CD8-positive, alpha-beta memory T cell (primary cell): ENCODE results near the gene PDZK1IP1. TPM values are rescaled to one million over a fixed set of nuclear protein-coding genes. Genes with fewer than 3 reads are reported as not detected.

Source experiments
- CTCF ChIA-PET: fragments of 350-600 bp; sonication (Branson Sonifier 250); formaldehyde crosslinking; loops from one replicate; lab custom pipeline; 2021; ENCODE audit warnings: antibody characterized with exemption; lab: Charles Lee
- POLR2A ChIA-PET: fragments of 350-600 bp; sonication (Branson Sonifier 250); formaldehyde crosslinking; loops from one replicate; lab custom pipeline; 2021; ENCODE audit warnings: antibody characterized with exemption; lab: Charles Lee
- DNase-seq, 5 donors: peaks; one replicate each; pipeline versions ENCODE4 v3.0.0 to v3.0.0-alpha.2; 2020 to 2022; ENCODE audit warnings: mixed read lengths in 1 of 5
- H3K27ac ChIP-seq: one replicate; pipeline ENCODE4 v1.7.0; 2013; ENCODE audit warnings: low read depth, mild to moderate bottlenecking, low read length, moderate library complexity
- H3K27me3 ChIP-seq: 2 replicates; pipeline ENCODE4 v1.7.0; 2013; ENCODE audit warnings: low read length, mild to moderate bottlenecking; ENCODE audit not compliant: insufficient read depth, poor library complexity, severe bottlenecking
- H3K36me3 ChIP-seq: 2 replicates; pipeline ENCODE4 v1.7.0; 2013; ENCODE audit warnings: mild to moderate bottlenecking, low read length, moderate library complexity; ENCODE audit not compliant: insufficient read depth
- H3K4me1 ChIP-seq: 2 replicates; pipeline ENCODE4 v1.7.0; 2013; ENCODE audit warnings: mild to moderate bottlenecking, low read length, moderate library complexity; ENCODE audit not compliant: insufficient read depth
- H3K4me3 ChIP-seq: 2 replicates; pipeline ENCODE4 v1.7.0; 2013; ENCODE audit warnings: mild to moderate bottlenecking, low read length
- H3K9me3 ChIP-seq: 2 replicates; pipeline ENCODE4 v1.7.0; 2013; ENCODE audit warnings: mild to moderate bottlenecking, low read length
- H3K27ac Mint-ChIP-seq, 8 donors: one replicate each; pipeline ENCODE4 v1.8.0; 2020 to 2021; ENCODE audit warnings: mixed read lengths in 8 of 8, mild to moderate bottlenecking in 6 of 8, inconsistent platforms in 3 of 8, moderate library complexity in 3 of 8
- H3K27me3 Mint-ChIP-seq, 2 donors: one replicate each; pipeline ENCODE4 v1.8.0; 2020 to 2021; ENCODE audit warnings: mixed read lengths in 2 of 2, mild to moderate bottlenecking in 1 of 2, moderate library complexity in 1 of 2
- H3K36me3 Mint-ChIP-seq, 3 donors: one replicate each; pipeline ENCODE4 v1.8.0; 2020 to 2021; ENCODE audit warnings: mixed read lengths in 3 of 3, inconsistent platforms in 1 of 3, mild to moderate bottlenecking in 1 of 3
- H3K4me1 Mint-ChIP-seq, 3 donors: one replicate each; pipeline ENCODE4 v1.8.0; 2020 to 2021; ENCODE audit warnings: mixed read lengths in 3 of 3, inconsistent platforms in 1 of 3, mild to moderate bottlenecking in 1 of 3
- H3K4me3 Mint-ChIP-seq, 7 donors: one replicate each; pipeline ENCODE4 v1.8.0; 2020 to 2021; ENCODE audit warnings: mixed read lengths in 7 of 7, mild to moderate bottlenecking in 6 of 7, moderate library complexity in 4 of 7, inconsistent platforms in 2 of 7
- H3K9me3 Mint-ChIP-seq, 5 donors: one replicate each; pipeline ENCODE4 v1.8.0; 2020 to 2022; ENCODE audit warnings: mixed read lengths in 5 of 5, mild to moderate bottlenecking in 3 of 5, moderate library complexity in 2 of 5, inconsistent platforms in 1 of 5
- polyA plus RNA-seq: library from polyadenylated mRNA; unstranded; fragments of 300-500 nt; fragmentation: Illumina TruSeq; gene quantifications from one replicate; pipeline ENCODE4 v1.2.3, GENCODE V29; 2021
- total RNA-seq, 2 experiments: library from RNA; stranded (reverse); gene quantifications; one replicate each; pipeline ENCODE4 v1.2.3, GENCODE V29; 2021

The PDZK1IP1 gene
- total and polyA plus RNA-seq, 3 experiments from 2014 or later = not detected

GRCh38 chr1:47219001-47219400, 29.2 kb upstream of the PDZK1IP1 start:
- Histone ChIP-seq H3K4me1 (no peaks in the 10 kb centered on the region), H3K27me3 (peaks cover under 1% of the 10 kb centered on the region), H3K27ac (no peak overlapping the region), H3K9me3 (no peaks in the 10 kb centered on the region), H3K36me3 (no peaks in the 10 kb centered on the region), H3K4me3 (no peak overlapping the region)
- no peak overlapping the region for H3K27ac Mint-ChIP-seq
- H3K4me3 Mint-ChIP-seq = no peak overlapping the region
- H3K4me1 Mint-ChIP-seq = no peaks in the 10 kb centered on the region
- POLR2A ChIA-PET = no interaction called here
- CTCF ChIA-PET = no interaction called here
- no peaks in the 10 kb centered on the region for H3K9me3 Mint-ChIP-seq
- DNase-seq = no peak
- peaks cover 11 to 14% of the 10 kb centered on the region in 2 donors for H3K27me3 Mint-ChIP-seq
- no peaks in the 10 kb centered on the region for H3K36me3 Mint-ChIP-seq

GRCh38 chr1:47216278-47217059, 26.6 kb upstream of the PDZK1IP1 start:
- Histone ChIP-seq H3K27ac (no peak overlapping the region), H3K4me3 (no peak overlapping the region), H3K9me3 (no peaks in the 10 kb centered on the region), H3K36me3 (no peaks in the 10 kb centered on the region), H3K27me3 (no peaks in the 10 kb centered on the region), H3K4me1 (no peaks in the 10 kb centered on the region)
- H3K4me3 Mint-ChIP-seq = no peak overlapping the region
- no peak for DNase-seq
- H3K4me1 Mint-ChIP-seq = no peaks in the 10 kb centered on the region
- no peak overlapping the region for H3K27ac Mint-ChIP-seq
- peaks cover 8 to 14% of the 10 kb centered on the region in 2 donors for H3K27me3 Mint-ChIP-seq
- POLR2A ChIA-PET = no interaction called here
- CTCF ChIA-PET = no interaction called here
- H3K36me3 Mint-ChIP-seq = no peaks in the 10 kb centered on the region
- no peaks in the 10 kb centered on the region for H3K9me3 Mint-ChIP-seq

GRCh38 chr1:47215713-47216112, 25.9 kb upstream of the PDZK1IP1 start:
- H3K27me3 ChIP-seq = no peaks in the 10 kb centered on the region
- peaks cover 4 to 10% of the 10 kb centered on the region in 2 donors for H3K27me3 Mint-ChIP-seq
- no peak for DNase-seq
- H3K36me3 Mint-ChIP-seq = no peaks in the 10 kb centered on the region
- H3K4me1 ChIP-seq = no peaks in the 10 kb centered on the region
- no peak overlapping the region for H3K27ac Mint-ChIP-seq
- no peak overlapping the region for H3K27ac ChIP-seq
- H3K9me3 ChIP-seq = no peaks in the 10 kb centered on the region
- no peak overlapping the region for H3K4me3 Mint-ChIP-seq
- CTCF ChIA-PET = no interaction called here
- no peak overlapping the region for H3K4me3 ChIP-seq
- no peaks in the 10 kb centered on the region for H3K9me3 Mint-ChIP-seq
- POLR2A ChIA-PET = no interaction called here
- no peaks in the 10 kb centered on the region for H3K36me3 ChIP-seq
- H3K4me1 Mint-ChIP-seq = no peaks in the 10 kb centered on the region

- H3K36me3 ChIP-seq = no peaks in the 10 kb centered on the region
- no peaks in the 10 kb centered on the region for H3K4me1 ChIP-seq
- no peaks in the 10 kb centered on the region for H3K27me3 ChIP-seq
- Mint-ChIP-seq H3K36me3 (no peaks in the 10 kb centered on the region), H3K4me3 (no peak overlapping the region), H3K27ac (no peak overlapping the region), H3K4me1 (no peaks in the 10 kb centered on the region), H3K9me3 (no peaks in the 10 kb centered on the region), H3K27me3 (peaks cover 0 to 10% of the 10 kb centered on the region in 2 donors)
- ChIA-PET POLR2A (no interaction called here), CTCF (interaction anchor here (1.5 kb wide), 1 partner anchor 21 kb away, joined by 3 read pairs; no protein-coding TSS in a partner anchor)
- H3K9me3 ChIP-seq = no peaks in the 10 kb centered on the region
- H3K27ac ChIP-seq = peak overlapping the region; percentile 2
- no peak overlapping the region for H3K4me3 ChIP-seq
- no peak for DNase-seq
Observed at GRCh38 chr1:47214549-47214948, 24.7 kb upstream of the PDZK1IP1 start.

GRCh38 chr1:47213230-47213963, 23.6 kb upstream of the PDZK1IP1 start:
- no peaks in the 10 kb centered on the region for H3K9me3 Mint-ChIP-seq
- Histone ChIP-seq H3K4me3 (no peak overlapping the region), H3K27me3 (no peaks in the 10 kb centered on the region), H3K27ac (no peak overlapping the region), H3K9me3 (no peaks in the 10 kb centered on the region), H3K36me3 (no peaks in the 10 kb centered on the region), H3K4me1 (no peaks in the 10 kb centered on the region)
- no peak overlapping the region for H3K4me3 Mint-ChIP-seq
- H3K4me1 Mint-ChIP-seq = no peaks in the 10 kb centered on the region
- no peak overlapping the region for H3K27ac Mint-ChIP-seq
- H3K27me3 Mint-ChIP-seq = peaks cover 8 to 16% of the 10 kb centered on the region in 2 donors
- CTCF ChIA-PET = interaction anchor here (1.5 to 2.6 kb wide), 2 partner anchors 20 to 21 kb away, joined by 3 to 7 read pairs; no protein-coding TSS in a partner anchor
- H3K36me3 Mint-ChIP-seq = no peaks in the 10 kb centered on the region
- no peak for DNase-seq
- POLR2A ChIA-PET = no interaction called here

- H3K9me3 Mint-ChIP-seq = no peaks in the 10 kb centered on the region
- Histone ChIP-seq H3K36me3 (no peaks in the 10 kb centered on the region), H3K27ac (no peak overlapping the region), H3K4me3 (no peak overlapping the region), H3K27me3 (no peaks in the 10 kb centered on the region), H3K4me1 (no peaks in the 10 kb centered on the region), H3K9me3 (no peaks in the 10 kb centered on the region)
- CTCF ChIA-PET = interaction anchor here (2.6 kb wide), 1 partner anchor 20 kb away, joined by 7 read pairs; no protein-coding TSS in a partner anchor
- no peaks in the 10 kb centered on the region for H3K4me1 Mint-ChIP-seq
- POLR2A ChIA-PET = no interaction called here
- H3K27me3 Mint-ChIP-seq = peaks cover 9 to 16% of the 10 kb centered on the region in 2 donors
- no peaks in the 10 kb centered on the region for H3K36me3 Mint-ChIP-seq
- DNase-seq = no peak
- no peak overlapping the region for H3K4me3 Mint-ChIP-seq
- H3K27ac Mint-ChIP-seq = no peak overlapping the region
Observed at GRCh38 chr1:47212636-47213229, 22.9 kb upstream of the PDZK1IP1 start.

GRCh38 chr1:47211796-47212269, 22.0 kb upstream of the PDZK1IP1 start:
- no peaks in the 10 kb centered on the region for H3K4me1 ChIP-seq
- no peaks in the 10 kb centered on the region for H3K27me3 ChIP-seq
- H3K4me3 Mint-ChIP-seq = no peak overlapping the region
- no peaks in the 10 kb centered on the region for H3K9me3 ChIP-seq
- POLR2A ChIA-PET = no interaction called here
- H3K27me3 Mint-ChIP-seq = peaks cover 9 to 19% of the 10 kb centered on the region in 2 donors
- no peaks in the 10 kb centered on the region for H3K9me3 Mint-ChIP-seq
- no peaks in the 10 kb centered on the region for H3K4me1 Mint-ChIP-seq
- H3K36me3 ChIP-seq = no peaks in the 10 kb centered on the region
- CTCF ChIA-PET = interaction anchor here (2.6 kb wide), 1 partner anchor 19 kb away, joined by 7 read pairs; no protein-coding TSS in a partner anchor
- H3K36me3 Mint-ChIP-seq = no peaks in the 10 kb centered on the region
- no peak overlapping the region for H3K4me3 ChIP-seq
- no peak overlapping the region for H3K27ac ChIP-seq
- H3K27ac Mint-ChIP-seq = no peak overlapping the region
- no peak for DNase-seq
